ENCODE data around the gene AGK.
"Not testable (repeated sequence)": the region's sequence is repeated elsewhere in the genome, so short reads cannot be mapped to it uniquely, and the experiment has no call there.

The AGK gene

GRCh38 chr7:141674171-141674671 is 123.0 kb downstream of the AGK start:
- no peaks in the 10 kb centered on the region for H3K4me1 ChIP-seq (ENCODE audit: control insufficient read depth, low read depth, low read length)
- no peaks in the 10 kb centered on the region for H3K36me3 ChIP-seq (ENCODE audit: control insufficient read depth, low read depth, low read length)
- H3K27ac ChIP-seq (ENCODE audit: low read length): no peak overlapping the region
- no peak overlapping the region for H3K9ac ChIP-seq (ENCODE audit: low read length)
- H3K4me3 ChIP-seq (ENCODE audit: low read length): no peak overlapping the region
- H3K9me3 ChIP-seq (ENCODE audit: control insufficient read depth, low read depth, low read length): no peaks in the 10 kb centered on the region
- H3K27me3 ChIP-seq (ENCODE audit: control insufficient read depth, insufficient read depth, low read length): no peaks in the 10 kb centered on the region

DNA sequence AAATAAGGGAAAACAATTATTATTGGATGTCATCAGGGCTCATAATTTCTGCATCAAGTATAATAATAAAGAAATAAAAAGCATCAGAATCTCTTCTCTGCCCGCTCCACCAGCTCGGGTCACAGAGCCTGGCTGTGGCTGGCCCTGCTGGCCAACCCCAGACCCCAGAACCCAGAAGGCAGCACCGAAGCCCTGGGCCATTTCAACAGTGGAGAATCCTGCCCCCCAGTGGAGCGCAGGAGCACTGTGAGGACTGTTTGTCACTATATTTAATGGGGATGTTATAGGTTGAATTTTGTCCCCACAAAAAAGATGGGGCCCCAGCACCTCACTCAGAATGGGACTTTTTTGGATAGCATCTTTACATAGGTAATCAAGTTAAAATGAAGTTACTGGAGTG is 123.5 kb downstream of the AGK start:
- no peak overlapping the region for H3K27ac ChIP-seq (ENCODE audit: low read length)

GRCh38 chr7:141675436-141676215 is 124.4 kb downstream of the AGK start:
- Histone ChIP-seq H3K27ac (ENCODE audit: low read length) (no peak overlapping the region), H3K9ac (ENCODE audit: low read length) (no peak overlapping the region), H3K4me1 (ENCODE audit: control insufficient read depth, low read depth, low read length) (no peaks in the 10 kb centered on the region), H3K36me3 (ENCODE audit: control insufficient read depth, low read depth, low read length) (peaks cover under 1% of the 10 kb centered on the region), H3K27me3 (ENCODE audit: control insufficient read depth, insufficient read depth, low read length) (no peaks in the 10 kb centered on the region), H3K9me3 (ENCODE audit: control insufficient read depth, low read depth, low read length) (no peaks in the 10 kb centered on the region), H3K4me3 (ENCODE audit: low read length) (no peak overlapping the region)

More for the DNA sequence above, 123.5 kb downstream of the AGK start:
- Histone ChIP-seq H3K9ac (ENCODE audit: low read length) (no peak overlapping the region), H3K27me3 (ENCODE audit: control insufficient read depth, insufficient read depth, low read length) (no peaks in the 10 kb centered on the region), H3K4me3 (ENCODE audit: low read length) (no peak overlapping the region), H3K36me3 (ENCODE audit: control insufficient read depth, low read depth, low read length) (no peaks in the 10 kb centered on the region), H3K4me1 (ENCODE audit: control insufficient read depth, low read depth, low read length) (no peaks in the 10 kb centered on the region), H3K9me3 (ENCODE audit: control insufficient read depth, low read depth, low read length) (no peaks in the 10 kb centered on the region)

GRCh38 chr7:141676618-141677017 is 125.4 kb downstream of the AGK start:
- Histone ChIP-seq H3K27ac (ENCODE audit: low read length) (no peak overlapping the region), H3K4me1 (ENCODE audit: control insufficient read depth, low read depth, low read length) (no peaks in the 10 kb centered on the region), H3K36me3 (ENCODE audit: control insufficient read depth, low read depth, low read length) (peaks cover 8% of the 10 kb centered on the region), H3K27me3 (ENCODE audit: control insufficient read depth, insufficient read depth, low read length) (no peaks in the 10 kb centered on the region), H3K9ac (ENCODE audit: low read length) (no peak overlapping the region), H3K9me3 (ENCODE audit: control insufficient read depth, low read depth, low read length) (no peaks in the 10 kb centered on the region), H3K4me3 (ENCODE audit: low read length) (no peak overlapping the region)

DNA sequence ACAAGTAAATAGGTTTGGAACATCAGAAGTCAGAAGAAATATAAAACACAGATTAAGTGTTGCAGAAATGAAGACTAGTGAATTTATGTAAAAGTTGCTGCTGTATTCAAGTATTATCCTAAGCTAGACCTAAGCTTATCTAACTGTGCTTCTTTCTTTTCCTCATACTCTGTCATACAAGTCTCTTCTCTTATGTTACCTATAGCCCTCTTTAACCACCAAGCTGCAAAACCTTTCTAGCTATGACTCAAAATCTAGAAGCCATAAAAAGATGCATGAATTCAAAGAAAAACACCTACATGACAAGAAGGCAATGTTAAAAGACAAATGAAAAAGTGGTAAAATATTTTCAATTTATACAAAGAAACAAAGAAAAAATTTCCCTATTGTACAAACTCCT is 127.8 kb downstream of the AGK start:
- Histone ChIP-seq H3K9me3 (ENCODE audit: control insufficient read depth, low read depth, low read length) (no peaks in the 10 kb centered on the region), H3K4me1 (ENCODE audit: control insufficient read depth, low read depth, low read length) (no peaks in the 10 kb centered on the region), H3K27me3 (ENCODE audit: control insufficient read depth, insufficient read depth, low read length) (no peaks in the 10 kb centered on the region), H3K27ac (ENCODE audit: low read length) (no peak overlapping the region), H3K4me3 (ENCODE audit: low read length) (no peak overlapping the region), H3K9ac (ENCODE audit: low read length) (no peak overlapping the region), H3K36me3 (ENCODE audit: control insufficient read depth, low read depth, low read length) (peaks cover 17% of the 10 kb centered on the region)

GRCh38 chr7:141685285-141686023 is 134.2 kb downstream of the AGK start:
- H3K4me3 ChIP-seq (ENCODE audit: low read length): no peak overlapping the region
- no peak overlapping the region for H3K9ac ChIP-seq (ENCODE audit: low read length)
- H3K9me3 ChIP-seq (ENCODE audit: control insufficient read depth, low read depth, low read length): no peaks in the 10 kb centered on the region
- H3K4me1 ChIP-seq (ENCODE audit: control insufficient read depth, low read depth, low read length): no peaks in the 10 kb centered on the region
- peaks cover 21% of the 10 kb centered on the region for H3K36me3 ChIP-seq (ENCODE audit: control insufficient read depth, low read depth, low read length)
- H3K27ac ChIP-seq (ENCODE audit: low read length): no peak overlapping the region
- no peaks in the 10 kb centered on the region for H3K27me3 ChIP-seq (ENCODE audit: control insufficient read depth, insufficient read depth, low read length)

GRCh38 chr7:141686074-141686473 is 134.9 kb downstream of the AGK start:
- H3K27ac ChIP-seq (ENCODE audit: low read length): no peak overlapping the region
- no peak overlapping the region for H3K4me3 ChIP-seq (ENCODE audit: low read length)
- no peaks in the 10 kb centered on the region for H3K9me3 ChIP-seq (ENCODE audit: control insufficient read depth, low read depth, low read length)
- H3K4me1 ChIP-seq (ENCODE audit: control insufficient read depth, low read depth, low read length): no peaks in the 10 kb centered on the region
- peaks cover 17% of the 10 kb centered on the region for H3K36me3 ChIP-seq (ENCODE audit: control insufficient read depth, low read depth, low read length)
- H3K27me3 ChIP-seq (ENCODE audit: control insufficient read depth, insufficient read depth, low read length): no peaks in the 10 kb centered on the region
- H3K9ac ChIP-seq (ENCODE audit: low read length): no peak overlapping the region

DNA sequence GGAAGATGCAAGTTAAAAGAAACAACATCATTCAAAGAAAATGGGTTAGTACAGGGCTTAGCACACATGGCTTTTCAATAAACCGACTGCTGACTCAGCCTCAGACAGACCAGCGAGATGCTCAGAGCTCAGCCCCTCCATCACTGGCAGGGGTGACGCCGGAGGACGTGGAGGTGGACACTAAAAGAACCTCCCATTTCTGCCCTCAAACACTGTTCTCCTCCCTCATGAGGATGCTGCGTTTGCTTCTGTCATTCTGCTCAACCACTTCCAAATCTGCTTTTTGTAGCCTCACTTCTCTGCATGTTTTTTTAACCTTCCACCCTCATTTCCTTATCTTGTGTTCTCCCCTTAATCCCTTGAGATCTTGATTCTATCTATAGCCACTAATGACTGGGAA is 135.5 kb downstream of the AGK start:
- H3K27ac ChIP-seq (ENCODE audit: low read length): no peak overlapping the region
- H3K36me3 ChIP-seq (ENCODE audit: control insufficient read depth, low read depth, low read length): peaks cover 12% of the 10 kb centered on the region
- H3K4me1 ChIP-seq (ENCODE audit: control insufficient read depth, low read depth, low read length): peaks cover 4% of the 10 kb centered on the region
- H3K4me3 ChIP-seq (ENCODE audit: low read length): no peak overlapping the region
- no peaks in the 10 kb centered on the region for H3K27me3 ChIP-seq (ENCODE audit: control insufficient read depth, insufficient read depth, low read length)
- no peaks in the 10 kb centered on the region for H3K9me3 ChIP-seq (ENCODE audit: control insufficient read depth, low read depth, low read length)
- H3K9ac ChIP-seq (ENCODE audit: low read length): no peak overlapping the region

- Histone ChIP-seq H3K9me3 (ENCODE audit: control insufficient read depth, low read depth, low read length) (no peaks in the 10 kb centered on the region), H3K9ac (ENCODE audit: low read length) (no peak overlapping the region), H3K4me3 (ENCODE audit: low read length) (no peak overlapping the region), H3K36me3 (ENCODE audit: control insufficient read depth, low read depth, low read length) (peaks cover 4% of the 10 kb centered on the region), H3K27ac (ENCODE audit: low read length) (no peak overlapping the region), H3K4me1 (ENCODE audit: control insufficient read depth, low read depth, low read length) (peaks cover 7% of the 10 kb centered on the region), H3K27me3 (ENCODE audit: control insufficient read depth, insufficient read depth, low read length) (no peaks in the 10 kb centered on the region)
Observed at GRCh38 chr7:141688043-141688442, 136.8 kb downstream of the AGK start.

GRCh38 chr7:141689072-141689825 is 138.0 kb downstream of the AGK start:
- not testable (repeated sequence) for H3K4me1 ChIP-seq (ENCODE audit: control insufficient read depth, low read depth, low read length); H3K27ac ChIP-seq (ENCODE audit: low read length); H3K36me3 ChIP-seq (ENCODE audit: control insufficient read depth, low read depth, low read length); H3K9ac ChIP-seq (ENCODE audit: low read length); H3K27me3 ChIP-seq (ENCODE audit: control insufficient read depth, insufficient read depth, low read length); H3K9me3 ChIP-seq (ENCODE audit: control insufficient read depth, low read depth, low read length); H3K4me3 ChIP-seq (ENCODE audit: low read length)

DNA sequence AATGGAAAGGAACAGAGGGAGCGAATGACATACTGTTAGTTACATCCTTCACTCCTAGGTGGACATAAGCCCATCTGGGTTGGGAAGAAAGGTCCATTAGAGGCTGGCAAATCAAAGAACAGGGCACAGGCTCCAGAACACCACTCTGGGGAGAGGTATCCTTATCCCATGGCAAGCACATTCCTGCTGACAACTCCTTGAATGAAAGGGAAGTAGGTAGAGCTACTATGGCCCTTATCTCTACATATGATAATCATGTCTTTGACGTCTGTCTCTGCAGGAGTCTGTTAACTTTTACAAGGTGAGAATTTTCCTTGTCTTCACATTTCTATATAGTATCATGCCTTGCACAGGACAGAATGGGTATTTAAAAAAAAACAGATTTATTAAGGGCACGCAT is 140.3 kb downstream of the AGK start:
- Histone ChIP-seq H3K9ac (ENCODE audit: low read length) (no peak overlapping the region), H3K4me1 (ENCODE audit: control insufficient read depth, low read depth, low read length) (peaks cover 7% of the 10 kb centered on the region), H3K9me3 (ENCODE audit: control insufficient read depth, low read depth, low read length) (no peaks in the 10 kb centered on the region), H3K36me3 (ENCODE audit: control insufficient read depth, low read depth, low read length) (no peaks in the 10 kb centered on the region), H3K27me3 (ENCODE audit: control insufficient read depth, insufficient read depth, low read length) (no peaks in the 10 kb centered on the region), H3K4me3 (ENCODE audit: low read length) (no peak overlapping the region), H3K27ac (ENCODE audit: low read length) (no peak overlapping the region)

Data from iPS-18a (cell line).